Astrocyte (in vitro differentiated cells and primary cell): ENCODE results near the gene CD151.

Experiments
- CTCF ChIP-seq: IDR thresholded peaks from 2 replicates; pipeline ENCODE4 v1.5.1; 2011; ENCODE audit warnings: low read depth, mild to moderate bottlenecking, inconsistent platforms, low read length, moderate library complexity; ENCODE audit not compliant: insufficient read depth
- EZH2 ChIP-seq: IDR thresholded peaks from 2 replicates; pipeline ENCODE4 v1.6.1; 2012; ENCODE audit warnings: mild to moderate bottlenecking, low read length, inconsistent platforms; ENCODE audit not compliant: insufficient read depth

GRCh38 chr11:834371-835316 is 1.9 kb downstream of the CD151 start:
- no peak for TF ChIP-seq CTCF
- no peak for TF ChIP-seq EZH2
